Measurements from ENCODE around the gene PTPRF. TPM values are rescaled to one million over a fixed set of nuclear protein-coding genes. Genes with fewer than 3 reads are reported as not detected.
A peak's percentile ranks its signal among the peaks of the same experiment; 100 is the strongest.

PTPRF gene
- polyA plus RNA-seq, 3 donors = not detected

DNA sequence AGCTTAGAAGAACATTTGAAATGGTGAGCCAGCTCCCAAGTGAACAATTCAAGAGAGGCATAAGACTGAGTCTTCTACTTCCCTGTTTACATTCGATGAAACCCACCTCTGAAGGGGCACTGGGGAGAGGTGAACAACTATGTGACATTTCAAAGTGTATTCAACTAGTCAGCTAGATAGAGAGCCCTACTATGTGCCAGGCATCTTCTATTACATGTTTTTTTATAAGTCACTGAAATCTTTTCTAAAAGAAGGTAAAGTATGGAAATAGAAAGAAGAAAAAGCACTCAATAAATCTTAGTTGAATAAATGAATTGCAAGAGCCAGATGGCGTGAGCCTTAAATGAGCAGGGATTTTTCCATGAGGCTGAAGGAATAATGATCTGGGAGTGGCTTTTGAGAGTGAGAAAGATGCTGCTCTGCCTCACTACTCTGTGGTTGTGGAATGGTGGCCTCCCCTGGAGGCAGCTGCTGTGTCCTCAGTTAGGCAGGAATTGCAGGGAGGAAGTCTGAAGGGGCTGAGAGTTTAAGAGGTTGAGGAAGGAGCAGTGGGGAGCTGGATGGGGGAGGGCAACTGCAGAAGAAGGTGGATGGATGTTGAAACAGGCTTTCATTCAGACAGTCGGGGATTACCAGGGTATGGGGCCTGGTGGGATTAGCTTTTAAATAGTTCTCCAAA, 10.4 kb upstream of the PTPRF start:
- 75% methylated on average over 1 of the region's 3 CpGs for WGBS (ENCODE audit: insufficient coverage)
- peaks cover 0 to 3% of the 10 kb centered on the region in 2 donors for H3K27me3 ChIP-seq (ENCODE audit: control insufficient read depth in 2 of 2, insufficient read depth in 2 of 2, low read length in 2 of 2)
- TF ChIP-seq, protein P1, sequence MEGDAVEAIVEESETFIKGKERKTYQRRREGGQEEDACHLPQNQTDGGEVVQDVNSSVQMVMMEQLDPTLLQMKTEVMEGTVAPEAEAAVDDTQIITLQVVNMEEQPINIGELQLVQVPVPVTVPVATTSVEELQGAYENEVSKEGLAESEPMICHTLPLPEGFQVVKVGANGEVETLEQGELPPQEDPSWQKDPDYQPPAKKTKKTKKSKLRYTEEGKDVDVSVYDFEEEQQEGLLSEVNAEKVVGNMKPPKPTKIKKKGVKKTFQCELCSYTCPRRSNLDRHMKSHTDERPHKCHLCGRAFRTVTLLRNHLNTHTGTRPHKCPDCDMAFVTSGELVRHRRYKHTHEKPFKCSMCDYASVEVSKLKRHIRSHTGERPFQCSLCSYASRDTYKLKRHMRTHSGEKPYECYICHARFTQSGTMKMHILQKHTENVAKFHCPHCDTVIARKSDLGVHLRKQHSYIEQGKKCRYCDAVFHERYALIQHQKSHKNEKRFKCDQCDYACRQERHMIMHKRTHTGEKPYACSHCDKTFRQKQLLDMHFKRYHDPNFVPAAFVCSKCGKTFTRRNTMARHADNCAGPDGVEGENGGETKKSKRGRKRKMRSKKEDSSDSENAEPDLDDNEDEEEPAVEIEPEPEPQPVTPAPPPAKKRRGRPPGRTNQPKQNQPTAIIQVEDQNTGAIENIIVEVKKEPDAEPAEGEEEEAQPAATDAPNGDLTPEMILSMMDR (IDR thresholded peaks at IDR 0.05) = no peak
- H3K79me2 ChIP-seq (ENCODE audit: insufficient read depth, low read length) = no peaks in the 10 kb centered on the region
- Mint-ChIP-seq H3K9me3 (peaks cover 0 to 3% (median 2%) of the 10 kb centered on the region in 7 donors), H3K36me3 (no peaks in the 10 kb centered on the region), H3K27me3 (ENCODE audit: low read depth in 3 of 3) (peaks cover 1 to 14% (median 4%) of the 10 kb centered on the region in 3 donors), H3K4me3 (peak overlapping the region in 1 of 2 donors; percentile 2), H3K27ac (peak overlapping the region in 1 of 7 donors; percentile 69), H3K4me1 (peaks cover 9% of the 10 kb centered on the region)
- no peak overlapping the region for H3K27ac ChIP-seq (ENCODE audit: low read depth in 1 of 2, low read length in 2 of 2)
- H3K4me2 ChIP-seq (replicated peaks; ENCODE audit: extremely low read depth, low read length, poor library complexity, severe bottlenecking) = no peak overlapping the region
- no peak overlapping the region for H2AFZ ChIP-seq (ENCODE audit: insufficient read depth, low read depth, low read length, poor library complexity, severe bottlenecking)
- H3K9me3 ChIP-seq (replicated peaks in 1 of 2; ENCODE audit: control insufficient read depth in 1 of 2, insufficient read depth in 1 of 2, low read length in 2 of 2) = no peaks in the 10 kb centered on the region
- H3K4me3 ChIP-seq (replicated peaks in 1 of 3; ENCODE audit: low read depth in 2 of 3, low read length in 3 of 3) = no peak overlapping the region
- H3K4me1 ChIP-seq (ENCODE audit: control insufficient read depth in 1 of 2, insufficient read depth in 2 of 2, low read length in 2 of 2) = no peaks in the 10 kb centered on the region
- peak overlapping the region; percentile 12 for H3K9ac ChIP-seq (ENCODE audit: insufficient read depth, low read length, poor library complexity, severe bottlenecking)
- intact Hi-C loops (cut with micrococcal nuclease) = loop anchor here in 1 of 2 donors (10.0 kb wide), 1 partner anchor 525 kb away; no protein-coding TSS in a partner anchor
- no peaks in the 10 kb centered on the region for H4K20me1 ChIP-seq (ENCODE audit: insufficient read depth, low read length)
- no peaks in the 10 kb centered on the region for H3K36me3 ChIP-seq (replicated peaks in 1 of 2; ENCODE audit: control insufficient read depth in 1 of 2, insufficient read depth in 2 of 2, low read length in 2 of 2)
- no peak for DNase-seq

DNA sequence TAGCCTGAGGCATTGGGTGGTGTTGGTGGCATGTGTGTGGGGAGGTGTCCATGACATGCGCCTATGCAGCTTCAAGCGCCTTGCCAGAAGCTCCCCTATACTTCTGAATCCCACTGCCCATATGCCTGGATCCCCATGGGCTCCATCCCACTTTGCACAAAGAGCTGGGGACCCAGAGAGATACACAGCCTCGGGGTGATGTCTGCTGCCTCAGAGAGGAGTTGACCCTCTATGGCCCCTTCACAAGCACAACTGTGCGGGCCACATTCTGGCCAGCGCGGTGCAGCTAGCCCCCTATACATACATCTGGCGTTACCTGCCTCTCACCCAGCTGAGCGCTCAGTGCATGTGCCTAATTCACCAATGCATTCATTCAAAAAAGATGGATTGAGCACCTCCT, 9.6 kb upstream of the PTPRF start:
- Histone ChIP-seq H3K9ac (ENCODE audit: insufficient read depth, low read length, poor library complexity, severe bottlenecking) (no peak overlapping the region), H3K36me3 (replicated peaks in 1 of 2; ENCODE audit: control insufficient read depth in 1 of 2, insufficient read depth in 2 of 2, low read length in 2 of 2) (no peaks in the 10 kb centered on the region), H3K4me1 (ENCODE audit: control insufficient read depth in 1 of 2, insufficient read depth in 2 of 2, low read length in 2 of 2) (no peaks in the 10 kb centered on the region), H3K9me3 (replicated peaks in 1 of 2; ENCODE audit: control insufficient read depth in 1 of 2, insufficient read depth in 1 of 2, low read length in 2 of 2) (no peaks in the 10 kb centered on the region), H3K4me2 (replicated peaks; ENCODE audit: extremely low read depth, low read length, poor library complexity, severe bottlenecking) (no peak overlapping the region), H2AFZ (ENCODE audit: insufficient read depth, low read depth, low read length, poor library complexity, severe bottlenecking) (no peak overlapping the region), H3K4me3 (replicated peaks in 1 of 3; ENCODE audit: low read depth in 2 of 3, low read length in 3 of 3) (no peak overlapping the region), H3K79me2 (ENCODE audit: insufficient read depth, low read length) (no peaks in the 10 kb centered on the region), H3K27ac (ENCODE audit: low read depth in 1 of 2, low read length in 2 of 2) (no peak overlapping the region), H3K27me3 (ENCODE audit: control insufficient read depth in 2 of 2, insufficient read depth in 2 of 2, low read length in 2 of 2) (peaks cover 0 to 3% of the 10 kb centered on the region in 2 donors), H4K20me1 (ENCODE audit: insufficient read depth, low read length) (no peaks in the 10 kb centered on the region)
- Mint-ChIP-seq H3K36me3 (no peaks in the 10 kb centered on the region), H3K27ac (no peak overlapping the region), H3K4me1 (peaks cover 9% of the 10 kb centered on the region), H3K27me3 (ENCODE audit: low read depth in 3 of 3) (peaks cover 1 to 14% (median 7%) of the 10 kb centered on the region in 3 donors), H3K9me3 (peaks cover 0 to 3% (median 2%) of the 10 kb centered on the region in 7 donors), H3K4me3 (peak overlapping the region in 1 of 2 donors; percentile 18)
- WGBS (ENCODE audit: insufficient coverage) = 100% methylated on average over 1 of the region's 8 CpGs
- DNase-seq = no peak
- TF ChIP-seq, protein P1 (IDR thresholded peaks at IDR 0.05) = no peak
- intact Hi-C loops (cut with micrococcal nuclease) = loop anchor here in 1 of 2 donors (10.0 kb wide), 1 partner anchor 524 kb away; no protein-coding TSS in a partner anchor
